ENCODE measurements around the gene NSMF. TPM values are rescaled to one million over a fixed set of nuclear protein-coding genes. Genes with fewer than 3 reads are reported as not detected.

Gene NSMF
- total RNA-seq, 1 donor from 2014 or later: 24.7 TPM

- CTCF ChIA-PET: no interaction called here
- DNase-seq (no peak), ATAC-seq (ENCODE audit: low read depth) (no peak)
- intact Hi-C loops (cut with micrococcal nuclease): no loop called here
- H3K4me1 Mint-ChIP-seq: peaks cover 6% of the 10 kb centered on the region
- H3K36me3 Mint-ChIP-seq (ENCODE audit: low read depth): no peaks in the 10 kb centered on the region
- no peak for TF ChIP-seq CTCF (IDR thresholded peaks at IDR 0.05)
- no peaks in the 10 kb centered on the region for H3K27me3 Mint-ChIP-seq
- POLR2A ChIA-PET: no interaction called here
- no peak overlapping the region for H3K27ac Mint-ChIP-seq
- no peak overlapping the region for H3K4me3 Mint-ChIP-seq
- H3K9me3 Mint-ChIP-seq: no peaks in the 10 kb centered on the region
These were observed 6.0 kb upstream of the NSMF start for GRCh38 chr9:137465000-137465719.

DNA sequence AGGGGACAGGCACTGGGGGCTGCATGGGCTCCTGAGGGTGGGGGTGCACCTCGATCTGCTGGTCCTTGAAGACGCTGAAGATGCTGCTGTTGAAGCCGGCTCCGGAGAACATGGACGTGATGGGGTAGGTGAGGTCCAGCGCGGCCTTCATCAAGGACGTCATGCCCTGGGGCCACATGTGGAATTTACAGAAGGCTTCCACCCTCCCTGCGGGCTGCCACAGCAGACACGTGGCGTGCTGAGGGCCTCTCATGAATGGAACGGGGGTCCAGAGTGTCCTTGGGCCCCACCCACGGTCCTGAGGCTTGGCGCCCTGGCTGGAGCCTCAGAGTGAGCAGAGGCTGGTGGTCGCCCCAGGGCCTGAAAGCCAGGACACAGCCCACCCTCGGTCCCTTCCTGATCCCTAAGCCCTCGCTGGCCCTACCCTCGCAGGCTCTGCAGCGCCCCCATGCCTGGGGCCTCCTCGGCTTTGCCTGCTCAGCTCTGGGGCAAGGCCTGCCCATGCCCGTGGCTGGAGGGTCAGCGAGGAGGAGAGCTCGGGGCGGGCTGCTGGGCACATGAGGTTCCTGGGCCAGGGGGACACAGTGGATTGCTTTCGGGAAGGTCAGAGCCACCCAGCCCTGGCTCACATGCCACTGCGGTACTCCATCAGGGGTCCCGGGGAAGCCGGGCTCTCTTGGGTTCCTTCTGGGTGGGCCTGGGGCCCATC, 5.3 kb upstream of the NSMF start:
- Mint-ChIP-seq H3K27ac (no peak overlapping the region), H3K9me3 (no peaks in the 10 kb centered on the region), H3K4me3 (no peak overlapping the region), H3K36me3 (ENCODE audit: low read depth) (no peaks in the 10 kb centered on the region), H3K27me3 (no peaks in the 10 kb centered on the region), H3K4me1 (peaks cover 11% of the 10 kb centered on the region)
- ChIA-PET CTCF (no interaction called here), POLR2A (no interaction called here)
- intact Hi-C loops (cut with micrococcal nuclease): no loop called here
- ATAC-seq (ENCODE audit: low read depth): no peak
- DNase-seq: no peak
- no peak for TF ChIP-seq CTCF (IDR thresholded peaks at IDR 0.05)

GRCh38 chr9:137463931-137464290, 4.8 kb upstream of the NSMF start:
- POLR2A ChIA-PET: no interaction called here
- Mint-ChIP-seq H3K36me3 (ENCODE audit: low read depth) (no peaks in the 10 kb centered on the region), H3K27ac (no peak overlapping the region), H3K4me3 (no peak overlapping the region), H3K9me3 (no peaks in the 10 kb centered on the region), H3K27me3 (no peaks in the 10 kb centered on the region), H3K4me1 (peaks cover 11% of the 10 kb centered on the region)
- CTCF ChIA-PET: no interaction called here
- DNase-seq (no peak), ATAC-seq (ENCODE audit: low read depth) (no peak)
- intact Hi-C loops (cut with micrococcal nuclease): no loop called here
- no peak for TF ChIP-seq CTCF (IDR thresholded peaks at IDR 0.05)

- no peak for TF ChIP-seq CTCF (IDR thresholded peaks at IDR 0.05)
- no peak for ATAC-seq (ENCODE audit: low read depth)
- ChIA-PET CTCF (no interaction called here), POLR2A (no interaction called here)
- Mint-ChIP-seq H3K4me3 (no peak overlapping the region), H3K9me3 (no peaks in the 10 kb centered on the region), H3K27me3 (no peaks in the 10 kb centered on the region), H3K36me3 (ENCODE audit: low read depth) (no peaks in the 10 kb centered on the region), H3K27ac (no peak overlapping the region), H3K4me1 (peaks cover 11% of the 10 kb centered on the region)
- intact Hi-C loops (cut with micrococcal nuclease): no loop called here
- DNase-seq: no peak
These were observed 4.1 kb upstream of the NSMF start for GRCh38 chr9:137462986-137463930.
